AG10803 (cell line): Measurements from ENCODE around the gene ACAN.

ENCODE experiments used
- DNase-seq: peaks from one replicate; pipeline ENCODE4 v3.0.0; 2010; ENCODE audit warnings: low read depth
- H3K4me3 ChIP-seq: 2 replicates; pipeline ENCODE4 v1.5.1; 2011; ENCODE audit warnings: mild to moderate bottlenecking, low read length, control low read depth
- TF ChIP-seq, protein P1 (sequence below): conservative IDR thresholded peaks from 2 replicates; pipeline ENCODE4 v1.5.1; 2011; ENCODE audit warnings: mild to moderate bottlenecking, low read length, control low read depth, inconsistent platforms

ACAN gene

DNA sequence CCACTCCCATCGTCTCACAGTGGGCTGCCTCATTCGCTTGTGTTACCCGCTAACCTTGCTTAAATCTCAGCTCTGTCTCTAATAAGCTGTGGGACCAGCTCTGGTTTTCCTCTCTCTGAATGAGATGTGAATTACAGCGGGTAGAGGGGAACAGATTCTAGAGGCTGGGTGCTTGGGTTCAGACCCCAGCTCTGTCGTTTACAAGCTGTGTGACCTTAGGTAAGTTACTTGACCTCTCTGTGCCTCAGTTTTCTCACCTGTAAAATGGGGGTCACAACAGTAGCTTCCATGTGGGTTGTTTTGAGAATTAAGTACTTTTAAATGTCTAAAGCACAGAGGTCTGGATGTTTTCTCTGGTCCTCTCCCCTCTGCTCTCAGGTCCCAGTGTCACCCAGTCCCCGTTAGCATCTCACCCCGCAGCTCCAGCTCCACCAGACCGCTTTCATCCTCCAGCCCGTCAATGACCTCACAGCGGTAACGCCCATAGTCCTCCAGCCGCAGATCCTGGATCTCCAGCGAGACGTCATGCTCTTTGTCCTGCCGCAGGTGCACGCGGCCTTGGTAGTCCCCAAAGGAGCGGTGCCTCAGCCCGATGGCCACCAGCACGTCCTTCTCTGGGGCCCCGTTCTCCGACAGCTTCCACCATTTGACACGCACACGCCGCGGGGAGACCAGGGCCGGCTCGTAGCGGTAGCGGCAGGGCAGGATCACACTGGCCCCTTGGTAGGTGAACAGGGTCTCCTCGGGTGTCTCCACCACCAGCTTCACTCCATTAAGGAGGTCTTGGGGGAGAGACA, 77.9 kb downstream of the ACAN start:
- TF ChIP-seq, protein P1, sequence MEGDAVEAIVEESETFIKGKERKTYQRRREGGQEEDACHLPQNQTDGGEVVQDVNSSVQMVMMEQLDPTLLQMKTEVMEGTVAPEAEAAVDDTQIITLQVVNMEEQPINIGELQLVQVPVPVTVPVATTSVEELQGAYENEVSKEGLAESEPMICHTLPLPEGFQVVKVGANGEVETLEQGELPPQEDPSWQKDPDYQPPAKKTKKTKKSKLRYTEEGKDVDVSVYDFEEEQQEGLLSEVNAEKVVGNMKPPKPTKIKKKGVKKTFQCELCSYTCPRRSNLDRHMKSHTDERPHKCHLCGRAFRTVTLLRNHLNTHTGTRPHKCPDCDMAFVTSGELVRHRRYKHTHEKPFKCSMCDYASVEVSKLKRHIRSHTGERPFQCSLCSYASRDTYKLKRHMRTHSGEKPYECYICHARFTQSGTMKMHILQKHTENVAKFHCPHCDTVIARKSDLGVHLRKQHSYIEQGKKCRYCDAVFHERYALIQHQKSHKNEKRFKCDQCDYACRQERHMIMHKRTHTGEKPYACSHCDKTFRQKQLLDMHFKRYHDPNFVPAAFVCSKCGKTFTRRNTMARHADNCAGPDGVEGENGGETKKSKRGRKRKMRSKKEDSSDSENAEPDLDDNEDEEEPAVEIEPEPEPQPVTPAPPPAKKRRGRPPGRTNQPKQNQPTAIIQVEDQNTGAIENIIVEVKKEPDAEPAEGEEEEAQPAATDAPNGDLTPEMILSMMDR: no peak
- DNase-seq: no peak
- H3K4me3 ChIP-seq: no peak overlapping the region

DNA sequence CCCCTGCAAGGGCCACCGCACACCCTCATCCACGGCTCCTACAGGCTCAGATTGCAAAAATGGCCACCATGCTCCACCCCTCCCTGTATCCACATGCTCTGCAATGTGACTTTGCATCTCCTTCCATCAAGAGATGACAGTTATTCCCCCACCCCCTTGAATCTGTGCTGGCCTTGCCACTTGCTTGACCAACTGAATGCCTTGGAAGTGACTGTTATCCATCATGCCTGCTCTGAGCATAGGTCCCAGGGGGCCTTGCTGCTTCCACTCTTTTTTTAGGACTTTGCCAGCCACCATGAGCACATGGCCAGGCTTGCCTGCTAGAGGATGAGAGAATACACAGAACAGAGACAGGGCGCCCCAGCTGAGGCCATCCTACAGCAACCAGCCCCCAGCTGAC, 78.5 kb downstream of the ACAN start:
- TF ChIP-seq, protein P1: no peak
- no peak overlapping the region for H3K4me3 ChIP-seq
- peak; percentile 32 for DNase-seq

DNA sequence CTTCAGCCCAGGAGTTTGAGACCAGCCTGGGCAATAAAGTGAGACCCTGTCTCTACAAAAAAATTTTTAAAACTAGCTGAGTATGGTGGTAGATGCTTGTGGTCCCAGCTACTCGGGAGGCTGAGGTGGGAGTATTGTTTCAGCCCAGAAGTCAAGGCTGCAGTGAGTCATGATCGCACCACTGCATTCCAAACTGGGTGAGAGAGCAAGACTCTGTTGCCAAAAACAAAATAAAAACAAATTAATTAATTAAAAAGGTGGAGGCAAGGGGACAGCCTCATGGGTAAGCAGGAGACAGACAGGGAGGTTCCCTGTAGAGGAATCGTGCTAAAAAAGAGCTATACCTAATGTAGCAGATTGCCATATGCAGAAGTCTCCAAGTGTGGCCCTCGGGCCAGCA, 79.5 kb downstream of the ACAN start:
- DNase-seq: peak; percentile 61
- no peak overlapping the region for H3K4me3 ChIP-seq
- TF ChIP-seq, protein P1: no peak

DNA sequence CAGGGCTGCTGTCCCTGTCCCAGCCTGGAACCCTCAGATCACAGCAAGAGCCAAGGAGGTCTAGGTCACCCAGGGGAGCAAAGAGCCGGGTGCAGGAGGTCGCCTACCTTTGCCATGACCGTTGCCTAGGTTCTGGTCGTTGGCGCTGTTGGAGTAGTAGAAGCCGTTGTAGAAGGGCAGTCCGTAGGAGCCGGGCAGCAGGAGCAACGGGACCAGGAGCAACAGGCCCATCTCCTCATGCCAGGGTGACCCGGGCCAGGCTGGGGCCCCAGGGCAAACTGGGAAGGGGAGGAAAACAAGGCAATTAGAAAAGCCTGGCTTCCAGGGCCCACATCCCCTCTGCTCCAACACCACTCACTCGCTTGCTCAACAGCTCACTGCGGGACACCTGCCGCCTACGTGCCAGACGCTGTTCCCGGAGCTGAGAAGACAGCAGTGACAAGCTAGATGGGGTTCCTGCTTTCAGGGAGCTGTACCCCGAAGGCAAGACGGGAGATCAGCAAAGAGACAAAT, 83.9 kb downstream of the ACAN start:
- TF ChIP-seq, protein P1: no peak
- no peak overlapping the region for H3K4me3 ChIP-seq
- DNase-seq: no peak

DNA sequence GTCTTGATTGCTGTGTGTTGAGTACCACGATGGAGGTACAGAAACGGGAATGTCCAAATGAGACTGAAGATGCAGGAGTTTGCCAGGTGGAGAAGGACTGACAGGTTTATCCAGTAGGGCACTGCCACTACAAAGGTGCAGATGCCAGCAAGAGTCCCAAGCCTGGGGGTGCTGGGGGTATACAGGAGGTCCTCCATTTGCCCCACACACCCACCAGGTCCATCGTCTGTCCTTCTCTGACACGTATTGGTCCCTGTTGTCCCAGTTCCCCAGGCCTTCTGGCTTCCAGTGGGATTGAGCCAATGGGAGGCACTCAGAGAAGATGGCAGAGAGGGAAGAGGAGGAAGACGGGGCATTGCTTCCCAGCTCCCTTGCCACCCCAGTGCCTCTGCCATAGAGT, 85.5 kb downstream of the ACAN start:
- DNase-seq: no peak
- TF ChIP-seq, protein P1: no peak
- no peak overlapping the region for H3K4me3 ChIP-seq

DNA sequence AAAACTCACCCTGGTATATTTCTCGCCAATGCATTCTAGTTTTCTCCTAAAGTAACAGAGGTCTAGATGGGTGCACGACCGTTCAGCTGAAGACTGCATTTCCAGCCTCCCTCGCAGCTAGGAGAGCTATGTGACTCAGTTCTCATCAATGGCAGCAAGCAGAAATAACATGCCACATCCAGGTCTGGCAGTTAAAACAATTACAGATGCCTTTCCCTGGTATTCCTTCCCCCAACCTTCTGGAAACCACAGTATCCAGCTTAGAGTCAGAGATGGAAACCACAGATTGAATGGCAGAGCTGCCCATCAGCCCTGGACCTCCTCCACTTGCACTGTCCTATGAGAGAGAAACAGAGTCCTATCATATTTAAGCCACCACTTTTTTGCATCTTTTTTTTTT, 87.3 kb downstream of the ACAN start:
- TF ChIP-seq, protein P1: no peak
- peak; percentile 69 for DNase-seq

DNA sequence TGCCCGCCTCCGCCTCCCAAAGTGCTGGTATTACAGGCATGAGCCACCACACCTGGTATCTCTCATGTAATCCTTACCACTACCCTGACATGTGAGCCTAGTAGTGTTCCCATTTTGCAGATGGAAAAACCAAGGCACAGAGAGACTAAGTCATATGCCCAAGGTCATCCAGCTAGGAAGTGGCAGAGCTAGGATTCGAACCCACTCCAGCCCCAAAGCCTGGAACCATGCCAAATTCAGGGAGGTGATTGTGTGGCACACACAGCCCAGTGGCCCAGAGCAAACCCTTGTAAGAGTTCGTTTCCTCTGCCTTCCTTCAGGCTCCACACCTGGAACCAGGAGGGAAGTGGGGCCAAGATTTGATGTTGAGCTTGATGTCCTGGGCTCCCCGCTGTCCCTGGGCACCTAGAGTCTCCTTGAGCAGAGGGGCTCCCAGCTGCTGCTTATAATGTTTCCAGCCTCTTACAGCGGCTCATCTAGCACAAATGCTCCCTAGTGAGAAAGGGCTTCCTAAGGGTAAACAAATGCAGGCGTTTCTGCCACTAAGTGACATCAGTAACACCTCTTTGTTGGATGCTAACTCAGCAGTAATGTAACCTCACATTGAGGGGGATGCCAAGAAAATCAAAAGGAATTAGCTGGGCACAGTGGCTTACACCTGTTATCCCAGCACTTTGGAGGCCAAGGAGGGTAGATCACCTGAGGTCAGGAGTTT, 88.5 kb downstream of the ACAN start:
- TF ChIP-seq, protein P1: no peak
- H3K4me3 ChIP-seq: no peak overlapping the region
- DNase-seq: no peak

More for the DNA sequence above, 87.3 kb downstream of the ACAN start:
- no peak overlapping the region for H3K4me3 ChIP-seq
